DND-41 (cell line): Measurements from ENCODE around the gene FAM180A.

ENCODE experiments used
- ATAC-seq: fragments of 200-7000 bp; cut with Tn5 transposase; 3 replicates; pipeline ENCODE4 v1.9.1; 2021; ENCODE audit warnings: low read depth; ENCODE audit not compliant: insufficient read depth
- DNase-seq: peaks from one replicate; pipeline ENCODE4 v3.0.0-alpha.2; 2020
- H2AFZ ChIP-seq: 2 replicates; pipeline ENCODE4 v1.6.0; 2012; ENCODE audit warnings: low read depth, low read length
- H3K27ac ChIP-seq: 2 replicates; pipeline ENCODE4 v1.5.1; 2012; ENCODE audit warnings: low read length, inconsistent platforms
- H3K27me3 ChIP-seq: fragments of 200-600 bp; sonication (generic); 2 replicates; pipeline ENCODE4 v1.6.0; 2012; ENCODE audit warnings: low read length, mild to moderate bottlenecking, inconsistent platforms; ENCODE audit not compliant: insufficient read depth, poor library complexity
- H3K36me3 ChIP-seq: 2 replicates; pipeline ENCODE4 v1.5.1; 2012; ENCODE audit warnings: low read length, inconsistent platforms; ENCODE audit not compliant: insufficient read depth
- H3K4me1 ChIP-seq: 2 replicates; pipeline ENCODE4 v1.5.1; 2012; ENCODE audit warnings: mild to moderate bottlenecking, low read length; ENCODE audit not compliant: insufficient read depth
- H3K4me2 ChIP-seq: 2 replicates; pipeline ENCODE4 v1.6.0; 2012; ENCODE audit warnings: mild to moderate bottlenecking, moderate library complexity, low read length, inconsistent platforms; ENCODE audit not compliant: insufficient read depth
- H3K4me3 ChIP-seq, 2 experiments: fragments of 200-600 bp in 1 of 2; shearing (Covaris generic) in 1 of 2; 2 replicates each; pipeline ENCODE4 v1.5.1; 2012 to 2016; ENCODE audit warnings: inconsistent platforms in 2 of 2, low read length in 2 of 2, mild to moderate bottlenecking in 2 of 2, low read depth in 1 of 2, moderate library complexity in 1 of 2
- H3K79me2 ChIP-seq: 2 replicates; pipeline ENCODE4 v1.6.0; 2012; ENCODE audit warnings: low read length, inconsistent platforms; ENCODE audit not compliant: insufficient read depth
- H3K9ac ChIP-seq: 2 replicates; pipeline ENCODE4 v1.6.0; 2012; ENCODE audit warnings: low read depth, mild to moderate bottlenecking, inconsistent platforms, low read length, moderate library complexity
- H3K9me3 ChIP-seq: 2 replicates; pipeline ENCODE4 v1.5.1; 2012; ENCODE audit warnings: low read length, moderate library complexity, mild to moderate bottlenecking, inconsistent platforms; ENCODE audit not compliant: insufficient read depth, severe bottlenecking
- H4K20me1 ChIP-seq: 2 replicates; pipeline ENCODE4 v1.6.0; 2012; ENCODE audit warnings: low read length; ENCODE audit not compliant: insufficient read depth
- EZH2 ChIP-seq: IDR thresholded peaks from 3 replicates; pipeline ENCODE4 v1.6.1; 2012; ENCODE audit warnings: borderline replicate concordance, low read depth, mild to moderate bottlenecking, moderate library complexity, low read length, inconsistent platforms; ENCODE audit not compliant: severe bottlenecking
- TF ChIP-seq, protein P1 (sequence below): IDR thresholded peaks from 2 replicates; pipeline ENCODE4 v1.5.1; 2012; ENCODE audit warnings: borderline replicate concordance, low read length, moderate library complexity, mild to moderate bottlenecking; ENCODE audit not compliant: poor library complexity, severe bottlenecking; ENCODE audit errors: extremely low read depth

The FAM180A gene

DNA sequence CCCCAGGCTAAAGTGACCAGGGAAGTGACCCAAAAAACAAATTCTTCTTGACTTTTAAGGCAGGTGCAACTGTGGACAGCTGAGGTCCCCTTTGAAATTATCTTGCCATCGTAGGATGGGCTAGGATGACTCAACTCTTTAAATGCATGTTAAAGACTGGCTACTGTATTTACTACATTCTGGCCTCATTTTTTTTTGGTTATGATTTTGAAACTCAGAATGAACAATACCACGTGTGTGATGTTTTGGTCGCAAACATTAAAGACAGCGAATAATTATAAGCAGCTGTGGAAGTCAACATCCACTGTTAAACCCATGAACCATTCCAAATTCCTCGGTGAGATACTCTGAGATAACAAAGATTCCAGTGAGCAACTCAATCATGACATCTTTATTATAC, 19.4 kb downstream of the FAM180A start:
- Histone ChIP-seq H3K27ac (no peak overlapping the region), H3K4me3 (no peak overlapping the region), H3K4me1 (no peaks in the 10 kb centered on the region), H3K36me3 (no peaks in the 10 kb centered on the region), H3K9me3 (no peaks in the 10 kb centered on the region), H3K4me2 (no peak overlapping the region), H3K79me2 (no peaks in the 10 kb centered on the region), H4K20me1 (no peaks in the 10 kb centered on the region), H3K27me3 (no peaks in the 10 kb centered on the region), H3K9ac (no peak overlapping the region), H2AFZ (no peak overlapping the region)
- TF ChIP-seq, protein P1, sequence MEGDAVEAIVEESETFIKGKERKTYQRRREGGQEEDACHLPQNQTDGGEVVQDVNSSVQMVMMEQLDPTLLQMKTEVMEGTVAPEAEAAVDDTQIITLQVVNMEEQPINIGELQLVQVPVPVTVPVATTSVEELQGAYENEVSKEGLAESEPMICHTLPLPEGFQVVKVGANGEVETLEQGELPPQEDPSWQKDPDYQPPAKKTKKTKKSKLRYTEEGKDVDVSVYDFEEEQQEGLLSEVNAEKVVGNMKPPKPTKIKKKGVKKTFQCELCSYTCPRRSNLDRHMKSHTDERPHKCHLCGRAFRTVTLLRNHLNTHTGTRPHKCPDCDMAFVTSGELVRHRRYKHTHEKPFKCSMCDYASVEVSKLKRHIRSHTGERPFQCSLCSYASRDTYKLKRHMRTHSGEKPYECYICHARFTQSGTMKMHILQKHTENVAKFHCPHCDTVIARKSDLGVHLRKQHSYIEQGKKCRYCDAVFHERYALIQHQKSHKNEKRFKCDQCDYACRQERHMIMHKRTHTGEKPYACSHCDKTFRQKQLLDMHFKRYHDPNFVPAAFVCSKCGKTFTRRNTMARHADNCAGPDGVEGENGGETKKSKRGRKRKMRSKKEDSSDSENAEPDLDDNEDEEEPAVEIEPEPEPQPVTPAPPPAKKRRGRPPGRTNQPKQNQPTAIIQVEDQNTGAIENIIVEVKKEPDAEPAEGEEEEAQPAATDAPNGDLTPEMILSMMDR = no peak
- TF ChIP-seq EZH2 = no peak
- DNase-seq (no peak), ATAC-seq (no peak)

DNA sequence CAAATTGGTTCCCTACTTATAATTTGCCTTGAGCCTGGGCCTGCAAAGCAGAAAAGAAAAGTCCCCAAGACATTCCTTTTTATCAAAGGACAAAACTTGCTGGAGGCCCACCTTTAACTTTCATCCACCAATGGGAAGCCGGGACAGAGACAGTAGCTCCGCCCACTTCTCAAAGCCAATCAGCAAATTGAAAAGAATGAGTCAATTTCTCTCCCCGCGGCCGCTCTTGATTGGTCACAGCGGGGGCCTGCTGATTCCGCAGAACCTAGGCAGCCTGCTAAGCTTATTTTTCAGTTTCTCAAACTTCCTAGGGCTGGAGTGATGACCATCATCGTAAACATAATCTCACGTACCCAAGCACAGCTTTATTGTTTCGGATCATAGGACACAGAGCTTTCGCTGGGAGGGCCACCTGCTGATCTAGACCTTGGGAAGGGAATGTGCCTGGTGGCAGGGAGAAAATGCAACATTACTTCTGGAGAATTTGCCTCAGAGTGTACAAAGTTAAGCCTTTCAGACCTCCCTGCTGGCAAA, 20.4 kb downstream of the FAM180A start, which contains the start of gene SLC13A4:
Gene SLC13A4, minus strand, starts transcription at position 51 of the 534 bp plus-strand sequence. CDS start 690 bp downstream, outside the sequence.
- Histone ChIP-seq H3K36me3 (no peaks in the 10 kb centered on the region), H3K79me2 (no peaks in the 10 kb centered on the region), H2AFZ (no peak within 1 kb of the TSS), H3K4me3 (no peak within 1 kb of the TSS), H3K27me3 (no peaks in the 10 kb centered on the region), H3K27ac (no peak within 1 kb of the TSS), H4K20me1 (no peaks in the 10 kb centered on the region), H3K9ac (no peak within 1 kb of the TSS), H3K9me3 (no peaks in the 10 kb centered on the region), H3K4me2 (no peak within 1 kb of the TSS), H3K4me1 (no peaks in the 10 kb centered on the region)
- TF ChIP-seq, protein P1 = no peak
- TF ChIP-seq EZH2 = no peak
- no peak for DNase-seq
- no peak for ATAC-seq

DNA sequence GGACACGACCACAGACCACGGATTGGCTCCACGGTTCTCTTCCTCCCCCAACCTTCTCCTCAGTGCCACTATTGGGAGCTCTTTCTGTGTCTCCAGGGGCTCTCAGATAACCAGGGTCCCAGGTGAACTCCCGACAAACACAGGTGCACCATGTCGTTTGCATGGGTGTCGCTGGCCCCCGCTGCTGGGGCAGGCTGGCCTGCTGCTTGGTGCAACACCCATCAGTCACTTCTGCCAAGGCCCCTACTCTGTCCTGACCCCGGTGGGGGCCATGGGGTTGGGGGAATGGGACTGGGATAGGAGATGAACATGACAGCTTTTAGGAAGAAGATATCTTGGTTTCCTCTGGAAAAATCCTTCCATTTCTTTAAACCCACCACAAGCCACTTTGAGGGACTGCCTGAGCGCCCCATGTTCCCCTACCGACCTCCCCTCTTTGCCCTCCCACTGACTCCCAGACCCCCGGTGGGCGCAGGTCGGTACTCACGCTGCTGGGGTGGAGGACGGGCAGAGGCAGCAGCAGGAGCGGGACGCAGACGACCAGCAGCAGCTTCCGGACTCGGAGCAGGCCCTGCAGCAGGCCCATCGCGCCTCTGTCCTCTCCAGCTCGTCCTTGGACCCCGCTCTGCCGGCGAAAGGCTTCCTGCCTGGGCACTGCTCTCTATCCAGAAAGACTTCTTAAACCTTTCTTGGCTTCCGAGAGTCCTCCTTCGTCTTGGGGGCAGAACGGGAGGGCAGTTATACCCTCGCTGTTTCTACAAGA, 21.5 kb downstream of the FAM180A start:
- H3K79me2 ChIP-seq = no peaks in the 10 kb centered on the region
- TF ChIP-seq, protein P1 = no peak
- TF ChIP-seq EZH2 = no peak
- no peak overlapping the region for H2AFZ ChIP-seq
- ATAC-seq (no peak), DNase-seq (no peak)
- H3K27me3 ChIP-seq = no peaks in the 10 kb centered on the region
- H3K9me3 ChIP-seq = no peaks in the 10 kb centered on the region
- H3K27ac ChIP-seq = no peak overlapping the region
- no peak overlapping the region for H3K9ac ChIP-seq
- H3K4me3 ChIP-seq = no peak overlapping the region
- no peaks in the 10 kb centered on the region for H4K20me1 ChIP-seq
- H3K36me3 ChIP-seq = no peaks in the 10 kb centered on the region
- no peak overlapping the region for H3K4me2 ChIP-seq
- H3K4me1 ChIP-seq = no peaks in the 10 kb centered on the region
